ENCODE data around the gene RNF167.

RNF167 gene

DNA sequence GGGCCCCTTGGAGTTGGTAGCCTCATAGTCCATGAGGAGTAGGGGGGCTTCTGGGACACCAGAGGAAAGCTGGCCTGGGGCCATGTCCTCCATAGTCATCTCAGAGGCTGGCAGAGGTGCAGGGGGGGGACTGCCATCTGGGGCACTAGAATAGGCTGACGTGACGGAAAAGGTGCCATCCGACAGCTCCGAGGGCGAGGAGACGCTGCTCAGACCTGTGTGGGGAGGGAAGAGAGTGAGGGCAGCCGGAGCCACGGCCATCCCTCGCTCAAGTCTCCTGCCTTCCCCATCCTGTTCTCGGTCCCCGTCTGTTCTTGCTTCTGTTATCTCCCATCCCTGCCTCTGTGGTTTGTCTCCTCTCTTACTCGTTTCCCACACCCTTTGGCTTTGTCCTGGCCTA, 32.3 kb downstream of the RNF167 start:
- no peak overlapping the region for H2AFZ ChIP-seq (ENCODE audit: low read depth, low read length)
- H3K4me3 ChIP-seq (ENCODE audit: low read length) = no peak overlapping the region
- no peak overlapping the region for H3K9ac ChIP-seq (ENCODE audit: low read length)
- H3K4me1 ChIP-seq (ENCODE audit: low read length) = 0 out of 2 replicates have a peak, but pooled peaks cover 4% of the 10 kb centered on the region
- no peaks in the 10 kb centered on the region for H4K20me1 ChIP-seq (ENCODE audit: insufficient read depth, low read length)
- no peaks in the 10 kb centered on the region for H3K9me3 ChIP-seq (ENCODE audit: insufficient read depth, low read length)
- H3K4me2 ChIP-seq (ENCODE audit: low read length) = no peak overlapping the region
- peaks cover 8% of the 10 kb centered on the region for H3K79me2 ChIP-seq (ENCODE audit: low read length)
- TF ChIP-seq, protein P1, sequence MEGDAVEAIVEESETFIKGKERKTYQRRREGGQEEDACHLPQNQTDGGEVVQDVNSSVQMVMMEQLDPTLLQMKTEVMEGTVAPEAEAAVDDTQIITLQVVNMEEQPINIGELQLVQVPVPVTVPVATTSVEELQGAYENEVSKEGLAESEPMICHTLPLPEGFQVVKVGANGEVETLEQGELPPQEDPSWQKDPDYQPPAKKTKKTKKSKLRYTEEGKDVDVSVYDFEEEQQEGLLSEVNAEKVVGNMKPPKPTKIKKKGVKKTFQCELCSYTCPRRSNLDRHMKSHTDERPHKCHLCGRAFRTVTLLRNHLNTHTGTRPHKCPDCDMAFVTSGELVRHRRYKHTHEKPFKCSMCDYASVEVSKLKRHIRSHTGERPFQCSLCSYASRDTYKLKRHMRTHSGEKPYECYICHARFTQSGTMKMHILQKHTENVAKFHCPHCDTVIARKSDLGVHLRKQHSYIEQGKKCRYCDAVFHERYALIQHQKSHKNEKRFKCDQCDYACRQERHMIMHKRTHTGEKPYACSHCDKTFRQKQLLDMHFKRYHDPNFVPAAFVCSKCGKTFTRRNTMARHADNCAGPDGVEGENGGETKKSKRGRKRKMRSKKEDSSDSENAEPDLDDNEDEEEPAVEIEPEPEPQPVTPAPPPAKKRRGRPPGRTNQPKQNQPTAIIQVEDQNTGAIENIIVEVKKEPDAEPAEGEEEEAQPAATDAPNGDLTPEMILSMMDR (IDR thresholded peaks at IDR 0.05; ENCODE audit: low read depth, low read length) = no peak
- TF ChIP-seq EZH2phosphoT487 (IDR thresholded peaks at IDR 0.05; ENCODE audit: low read depth) = no peak
- H3K27ac ChIP-seq (ENCODE audit: low read length) = no peak overlapping the region
- H3K36me3 ChIP-seq (replicated peaks; ENCODE audit: low read depth, low read length) = peaks cover 15% of the 10 kb centered on the region
- H3K27me3 ChIP-seq (ENCODE audit: low read depth, low read length) = no peaks in the 10 kb centered on the region

DNA sequence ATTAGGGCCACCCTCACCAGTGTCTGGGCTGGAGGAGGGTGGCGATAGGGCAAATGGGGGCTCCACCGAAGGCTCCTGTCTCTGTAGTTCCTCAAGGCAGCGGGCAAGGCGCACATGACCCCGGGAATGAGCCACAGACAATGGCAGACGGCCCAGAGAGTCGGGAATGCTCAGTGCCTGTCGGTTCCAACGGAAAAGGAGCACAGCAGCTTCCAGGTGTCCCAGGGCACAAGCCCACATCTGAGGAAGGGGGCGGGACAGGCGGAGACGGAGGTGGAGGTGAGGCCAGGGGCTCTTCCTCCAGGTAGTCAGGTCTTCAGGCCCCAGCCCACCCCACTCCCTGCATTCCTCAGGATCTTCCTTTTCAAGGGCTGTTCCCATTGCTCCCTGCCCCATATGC, 32.7 kb downstream of the RNF167 start:
- Histone ChIP-seq H3K4me2 (ENCODE audit: low read length) (no peak overlapping the region), H3K9ac (ENCODE audit: low read length) (no peak overlapping the region), H3K27me3 (ENCODE audit: low read depth, low read length) (no peaks in the 10 kb centered on the region), H3K9me3 (ENCODE audit: insufficient read depth, low read length) (no peaks in the 10 kb centered on the region), H4K20me1 (ENCODE audit: insufficient read depth, low read length) (no peaks in the 10 kb centered on the region), H3K79me2 (ENCODE audit: low read length) (peaks cover 8% of the 10 kb centered on the region), H3K4me1 (ENCODE audit: low read length) (0 out of 2 replicates have a peak, but pooled peaks cover 4% of the 10 kb centered on the region), H3K27ac (ENCODE audit: low read length) (no peak overlapping the region), H3K4me3 (ENCODE audit: low read length) (no peak overlapping the region), H2AFZ (ENCODE audit: low read depth, low read length) (no peak overlapping the region), H3K36me3 (replicated peaks; ENCODE audit: low read depth, low read length) (peaks cover 18% of the 10 kb centered on the region)
- TF ChIP-seq EZH2phosphoT487 (IDR thresholded peaks at IDR 0.05; ENCODE audit: low read depth) = no peak
- TF ChIP-seq, protein P1 (IDR thresholded peaks at IDR 0.05; ENCODE audit: low read depth, low read length) = no peak

DNA sequence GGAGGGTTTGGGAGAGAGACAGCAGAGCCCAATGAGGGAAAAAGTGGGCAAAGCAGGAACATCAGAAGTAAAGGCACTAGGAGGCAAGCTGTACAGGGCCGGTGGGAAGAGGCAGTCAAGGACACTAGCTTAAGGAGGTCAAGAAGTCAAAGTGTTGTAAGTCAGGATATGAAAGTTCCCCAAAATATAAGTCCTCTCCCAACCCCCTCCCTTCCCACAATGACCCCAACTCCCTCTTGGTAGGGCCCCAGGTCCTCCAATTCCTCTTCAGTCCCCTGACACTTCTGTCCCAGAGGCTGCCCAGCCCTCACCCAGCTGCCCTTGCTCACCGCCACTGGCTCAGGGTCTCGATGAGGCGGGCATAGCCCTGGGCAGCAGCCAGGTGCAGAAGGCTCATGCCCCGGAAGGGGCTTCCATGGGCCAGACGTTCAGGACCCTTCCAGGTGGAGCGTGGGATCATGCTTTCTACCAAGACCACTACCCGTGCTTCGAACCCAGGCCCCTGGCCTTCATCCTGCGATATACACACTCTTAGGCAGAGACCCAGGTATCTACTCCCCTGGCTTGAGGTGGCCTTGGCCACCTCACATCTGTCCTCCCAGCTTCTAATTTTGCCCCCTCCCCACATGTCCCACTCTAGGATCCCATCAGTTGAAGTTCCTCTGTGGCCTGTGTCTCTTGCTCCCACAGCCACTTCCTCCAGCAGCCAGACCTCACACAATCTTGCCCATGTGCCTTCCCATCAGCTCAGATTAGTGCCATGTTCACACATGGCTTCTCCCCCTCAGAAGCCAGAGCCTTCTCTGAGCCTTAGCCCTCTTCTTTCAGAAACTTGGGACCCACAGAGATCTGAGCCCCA, 33.4 kb downstream of the RNF167 start:
- Histone ChIP-seq H3K27ac (ENCODE audit: low read length) (no peak overlapping the region), H3K36me3 (replicated peaks; ENCODE audit: low read depth, low read length) (peaks cover 20% of the 10 kb centered on the region), H3K4me1 (ENCODE audit: low read length) (0 out of 2 replicates have a peak, but pooled peaks cover under 1% of the 10 kb centered on the region), H2AFZ (ENCODE audit: low read depth, low read length) (no peak overlapping the region), H3K79me2 (ENCODE audit: low read length) (peaks cover 2% of the 10 kb centered on the region; the same call in 1 of the 2 replicates), H3K9me3 (ENCODE audit: insufficient read depth, low read length) (no peaks in the 10 kb centered on the region), H4K20me1 (ENCODE audit: insufficient read depth, low read length) (no peaks in the 10 kb centered on the region), H3K4me2 (ENCODE audit: low read length) (no peak overlapping the region), H3K9ac (ENCODE audit: low read length) (no peak overlapping the region), H3K4me3 (ENCODE audit: low read length) (no peak overlapping the region), H3K27me3 (ENCODE audit: low read depth, low read length) (no peaks in the 10 kb centered on the region)
- TF ChIP-seq, protein P1 (IDR thresholded peaks at IDR 0.05; ENCODE audit: low read depth, low read length) = no peak
- TF ChIP-seq EZH2phosphoT487 (IDR thresholded peaks at IDR 0.05; ENCODE audit: low read depth) = no peak

DNA sequence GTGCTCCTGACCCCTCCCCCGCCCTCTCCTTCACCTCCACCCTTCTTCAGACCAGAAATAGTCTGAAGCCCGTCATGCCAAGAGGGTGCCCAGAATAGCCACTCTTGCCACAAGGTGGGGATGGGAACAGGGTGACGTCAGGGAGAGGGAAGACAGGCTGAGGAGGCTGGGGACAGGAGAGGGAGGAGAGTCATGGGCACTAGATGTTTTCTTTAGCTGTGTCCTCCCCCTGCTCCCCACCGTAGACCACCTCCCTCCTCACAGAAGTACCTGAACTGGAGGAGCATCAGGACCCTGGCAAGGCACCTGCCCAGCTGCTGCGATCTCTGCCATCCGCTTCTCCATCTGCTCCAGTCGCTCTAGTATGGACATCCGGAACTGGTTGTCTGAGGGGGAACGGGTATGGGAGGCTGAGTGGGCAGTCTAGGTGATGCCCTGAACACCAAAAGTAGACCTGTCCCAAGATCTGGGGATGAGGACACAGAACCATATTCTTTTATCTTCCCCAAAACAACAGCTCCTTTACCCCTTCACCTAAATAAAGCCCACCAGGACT, 34.1 kb downstream of the RNF167 start:
- H3K9me3 ChIP-seq (ENCODE audit: insufficient read depth, low read length) = no peaks in the 10 kb centered on the region
- no peaks in the 10 kb centered on the region for H3K79me2 ChIP-seq (ENCODE audit: low read length)
- H3K4me2 ChIP-seq (ENCODE audit: low read length) = no peak overlapping the region
- H3K27me3 ChIP-seq (ENCODE audit: low read depth, low read length) = no peaks in the 10 kb centered on the region
- TF ChIP-seq, protein P1 (IDR thresholded peaks at IDR 0.05; ENCODE audit: low read depth, low read length) = no peak
- no peak for TF ChIP-seq EZH2phosphoT487 (IDR thresholded peaks at IDR 0.05; ENCODE audit: low read depth)
- peaks cover 17% of the 10 kb centered on the region for H3K36me3 ChIP-seq (replicated peaks; ENCODE audit: low read depth, low read length)
- H2AFZ ChIP-seq (ENCODE audit: low read depth, low read length) = no peak overlapping the region
- no peak overlapping the region for H3K9ac ChIP-seq (ENCODE audit: low read length)
- H3K27ac ChIP-seq (ENCODE audit: low read length) = no peak overlapping the region
- peaks cover 5% of the 10 kb centered on the region; the same call in 1 of the 2 replicates for H3K4me1 ChIP-seq (ENCODE audit: low read length)
- H3K4me3 ChIP-seq (ENCODE audit: low read length) = no peak overlapping the region
- no peaks in the 10 kb centered on the region for H4K20me1 ChIP-seq (ENCODE audit: insufficient read depth, low read length)
